ENCODE data around the gene SYVN1.

GRCh38 chr11:65182258-65183170, 48.2 kb upstream of the SYVN1 start:
- no peak for TF ChIP-seq CTCF (IDR thresholded peaks at IDR 0.05)
- peak; percentile 0 for TF ChIP-seq POLR2A (IDR thresholded peaks at IDR 0.05)
- no peak for TF ChIP-seq EP300 (IDR thresholded peaks at IDR 0.05; ENCODE audit: low read depth)
